GM18873 (cell line): Measurements from ENCODE around the gene TMEM120A.

Experiments
- ATAC-seq: cut with Tn5 transposase; IDR thresholded peaks from one replicate; pipeline ENCODE4 v1.9.1; 2021; ENCODE audit warnings: mild to moderate bottlenecking, moderate library complexity, moderate number of reproducible peaks; ENCODE audit not compliant: unreplicated experiment, low FRiP score

Gene TMEM120A

GRCh38 chr7:75962607-75963380 is 31.6 kb downstream of the TMEM120A start:
- ATAC-seq = no peak

DNA sequence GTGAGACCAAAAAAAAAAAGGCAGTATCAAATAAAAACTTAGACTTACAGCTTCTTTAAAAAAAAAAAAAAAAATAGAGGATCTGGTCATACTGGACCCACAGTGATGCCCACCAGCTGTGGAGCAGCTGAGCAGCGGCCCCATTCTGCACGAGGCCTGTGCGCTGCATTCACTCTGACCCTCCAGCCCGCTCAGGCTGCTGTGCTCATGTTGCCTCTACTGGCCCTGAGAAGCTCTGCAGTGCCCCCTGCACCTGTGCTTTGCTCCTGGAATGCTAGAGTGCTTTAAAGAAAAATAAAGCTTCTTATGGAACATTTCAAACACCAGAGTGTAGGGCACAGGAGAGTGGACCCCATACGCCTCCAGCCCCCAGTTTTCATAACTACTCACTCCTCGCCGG is 33.2 kb downstream of the TMEM120A start:
- no peak for ATAC-seq

DNA sequence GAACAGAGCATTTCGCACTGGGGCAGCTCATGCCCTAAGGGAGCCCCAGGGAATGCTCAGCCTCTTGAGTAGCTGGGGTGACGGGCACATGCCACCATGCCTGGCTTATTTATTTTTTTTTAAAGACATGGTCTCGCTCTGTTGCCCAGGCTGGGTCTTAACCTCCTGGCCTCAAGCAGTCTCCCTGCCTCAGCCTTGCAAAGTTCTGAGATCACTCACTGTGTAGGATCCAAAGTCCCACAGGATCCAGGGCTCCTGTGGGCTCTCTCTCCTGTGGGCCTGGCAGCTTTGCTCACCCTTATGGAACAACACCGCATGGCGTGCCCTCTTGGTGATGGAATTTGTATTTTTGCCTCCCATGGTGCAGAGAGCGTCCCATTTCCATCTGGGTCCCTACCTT is 34.0 kb downstream of the TMEM120A start:
- no peak for ATAC-seq

GRCh38 chr7:75958802-75959543 is 35.4 kb downstream of the TMEM120A start:
- no peak for ATAC-seq

GRCh38 chr7:75957021-75957736 is 37.2 kb downstream of the TMEM120A start:
- no peak for ATAC-seq

DNA sequence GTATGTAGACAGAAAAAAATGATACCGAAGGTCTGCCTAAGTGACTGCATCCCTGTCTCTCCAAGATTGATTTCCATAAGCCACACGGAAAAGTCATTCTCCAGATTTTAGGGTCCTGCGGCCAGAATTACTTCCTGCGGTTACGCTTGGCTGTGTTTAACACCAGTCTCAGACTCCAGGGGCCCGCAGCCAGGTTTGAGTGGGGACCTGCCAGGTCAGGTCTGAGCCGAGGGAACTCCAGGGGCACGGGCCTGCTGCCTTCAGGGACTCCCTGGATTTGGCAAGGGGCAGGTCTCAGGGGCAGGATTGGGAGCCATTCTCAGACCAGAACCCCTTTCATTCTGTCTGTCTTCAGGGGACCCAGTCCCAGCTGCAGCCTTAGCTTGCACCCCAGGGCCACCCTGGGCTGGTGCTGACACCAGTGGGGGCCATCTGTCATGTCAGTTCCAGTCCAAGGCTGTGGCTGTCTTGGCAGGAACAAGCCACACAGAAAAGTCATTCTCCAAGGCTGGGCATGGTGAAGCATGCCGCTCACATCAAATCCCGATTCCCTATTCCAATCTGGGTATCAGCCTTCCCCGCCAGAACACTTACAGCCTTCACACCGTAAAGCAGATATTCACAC is 39.0 kb downstream of the TMEM120A start:
- no peak for ATAC-seq

GRCh38 chr7:75953931-75954330 is 40.5 kb downstream of the TMEM120A start:
- no peak for ATAC-seq

DNA sequence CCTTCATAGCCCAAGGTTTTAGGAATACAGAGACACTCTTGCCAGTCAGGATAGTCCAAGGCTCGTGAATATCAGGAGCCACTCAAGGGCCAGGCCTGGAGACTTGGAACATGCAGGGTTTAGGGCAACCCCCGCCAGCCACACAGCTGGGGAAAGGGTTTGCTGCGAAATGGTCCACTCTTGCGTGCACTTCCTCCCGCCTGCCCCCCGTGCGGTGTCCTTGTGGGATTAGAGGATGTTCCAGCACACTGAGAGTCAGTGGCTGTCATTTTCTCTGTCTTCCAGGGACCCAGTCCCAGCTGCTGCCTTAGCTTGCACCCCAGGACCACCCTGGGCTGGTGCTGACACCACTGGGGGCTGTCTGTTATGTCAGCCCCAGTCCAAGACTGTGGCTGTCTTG is 41.0 kb downstream of the TMEM120A start:
- ATAC-seq = no peak

GRCh38 chr7:75951506-75951905 is 42.9 kb downstream of the TMEM120A start:
- no peak for ATAC-seq

DNA sequence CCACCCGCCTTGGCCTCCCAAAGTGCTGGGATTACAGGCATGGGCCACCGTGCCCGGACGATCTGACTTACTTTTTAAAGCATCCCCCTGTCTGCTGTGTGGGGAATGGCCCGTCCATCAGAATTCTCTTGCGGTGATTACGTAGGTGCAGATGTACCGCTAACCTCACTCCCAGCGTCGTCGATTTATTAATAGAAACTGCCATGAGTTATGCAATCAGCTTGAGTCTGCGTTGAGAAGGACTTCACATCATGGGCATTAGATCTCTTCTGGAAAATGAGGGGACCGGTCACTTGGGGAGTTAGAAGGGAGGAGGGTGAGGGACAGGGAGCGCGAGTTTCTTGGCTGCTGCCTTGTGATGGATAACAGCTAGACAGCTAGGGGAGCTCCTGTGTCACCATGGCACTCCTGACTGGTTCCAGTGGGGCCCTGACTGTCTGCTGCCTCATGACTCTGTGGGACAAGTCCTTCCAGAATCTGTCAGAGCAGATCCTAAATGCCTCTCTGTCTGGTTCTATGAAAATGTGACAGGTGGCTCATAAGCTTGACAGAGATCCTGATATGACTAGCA is 44.2 kb downstream of the TMEM120A start:
- no peak for ATAC-seq

- ATAC-seq = no peak
These were observed 46.2 kb downstream of the TMEM120A start for GRCh38 chr7:75948179-75948578.

DNA sequence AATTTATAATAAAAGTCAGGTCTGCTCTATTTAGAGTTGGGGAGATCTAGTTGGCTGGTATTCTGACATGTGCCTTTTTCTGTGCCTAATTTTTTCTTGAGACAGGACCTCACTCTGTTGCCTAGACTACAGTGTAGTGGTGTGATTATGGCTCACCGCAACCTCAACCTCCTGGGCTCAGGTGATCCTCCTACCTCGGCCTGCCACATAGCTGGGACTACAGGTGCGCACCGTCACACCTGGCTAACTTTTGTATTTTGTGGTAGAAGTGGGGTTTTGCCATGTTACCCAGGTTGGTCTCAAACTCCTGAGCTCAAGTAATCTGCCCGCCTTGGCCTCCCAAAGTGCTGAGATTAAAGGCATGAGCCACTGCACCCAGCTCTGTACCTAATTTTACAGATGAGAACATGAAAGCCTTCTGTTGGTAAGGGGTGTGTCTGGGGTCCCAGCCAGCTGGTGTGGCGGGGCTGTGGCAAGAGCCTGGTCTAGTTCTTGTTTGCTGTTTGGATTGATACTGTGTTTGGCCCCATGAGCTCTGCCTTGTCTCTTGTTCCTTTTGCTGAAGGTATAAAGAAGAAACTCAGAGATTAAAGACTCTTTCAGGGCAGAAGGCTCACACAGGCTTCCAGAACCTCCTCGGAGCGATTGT is 48.1 kb downstream of the TMEM120A start:
- no peak for ATAC-seq

DNA sequence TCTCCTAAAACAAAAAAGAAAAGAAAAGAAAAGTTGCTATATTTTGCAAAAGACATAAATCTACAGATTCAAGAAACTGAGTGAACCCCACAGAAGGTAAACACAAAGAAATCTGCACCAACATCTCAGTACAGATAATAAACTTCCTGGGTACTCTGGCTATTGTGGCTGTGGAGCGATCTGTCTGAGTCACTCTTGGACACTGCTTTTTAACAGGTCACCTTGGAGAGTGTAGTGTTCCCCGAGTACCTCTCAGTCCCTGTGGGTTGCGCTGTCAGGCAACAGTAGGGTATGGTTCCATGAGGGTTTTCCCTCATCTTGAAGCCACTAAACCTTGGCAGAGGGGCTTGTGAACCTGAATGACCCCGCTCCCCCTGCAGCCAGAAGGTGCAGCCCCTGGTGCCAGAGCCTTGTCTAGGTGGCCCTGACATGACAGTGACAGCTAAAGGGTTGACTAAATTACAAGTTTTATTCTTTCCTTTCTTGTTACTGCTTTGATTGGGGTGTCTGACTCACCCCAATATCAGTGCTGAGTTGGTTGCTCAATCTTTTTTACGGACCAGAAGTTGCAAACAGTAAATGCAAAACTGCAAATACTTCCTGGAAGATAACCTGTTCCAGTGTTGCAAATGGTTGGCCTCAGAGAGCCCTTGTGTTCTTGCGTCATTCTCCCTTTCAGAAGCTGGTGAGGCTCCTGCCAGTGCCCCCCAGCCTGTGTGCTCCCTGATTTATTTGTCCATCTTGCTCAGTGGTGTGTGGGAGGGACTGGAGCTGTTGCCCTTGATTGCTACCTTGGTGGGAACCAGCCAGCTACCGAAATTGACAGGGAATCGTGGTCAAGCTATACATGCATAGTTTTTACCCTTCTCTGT is 48.9 kb downstream of the TMEM120A start:
- no peak for ATAC-seq

- ATAC-seq = no peak
These were observed 49.9 kb downstream of the TMEM120A start for GRCh38 chr7:75944507-75944906.

GRCh38 chr7:75943864-75944263 is 50.5 kb downstream of the TMEM120A start:
- no peak for ATAC-seq

DNA sequence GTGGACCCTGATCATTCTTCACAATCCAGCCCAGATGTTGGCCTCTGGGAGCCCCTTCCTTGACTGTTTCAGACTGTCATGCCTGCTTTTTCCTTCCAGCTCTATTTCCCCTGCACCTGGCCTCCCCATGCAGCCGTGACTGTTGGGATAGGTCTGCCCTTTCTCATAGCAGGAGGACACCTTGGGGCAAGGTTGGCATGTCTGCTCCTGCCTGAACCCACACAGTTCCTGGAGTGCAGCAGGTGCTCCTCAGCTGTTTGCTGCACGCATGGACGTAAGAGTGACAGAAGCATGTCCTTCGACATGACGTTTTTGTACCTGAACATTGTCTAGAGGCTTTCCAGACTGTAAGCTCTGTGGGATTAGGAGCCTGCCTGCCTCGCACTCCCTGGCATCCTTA is 55.5 kb downstream of the TMEM120A start:
- ATAC-seq = no peak

DNA sequence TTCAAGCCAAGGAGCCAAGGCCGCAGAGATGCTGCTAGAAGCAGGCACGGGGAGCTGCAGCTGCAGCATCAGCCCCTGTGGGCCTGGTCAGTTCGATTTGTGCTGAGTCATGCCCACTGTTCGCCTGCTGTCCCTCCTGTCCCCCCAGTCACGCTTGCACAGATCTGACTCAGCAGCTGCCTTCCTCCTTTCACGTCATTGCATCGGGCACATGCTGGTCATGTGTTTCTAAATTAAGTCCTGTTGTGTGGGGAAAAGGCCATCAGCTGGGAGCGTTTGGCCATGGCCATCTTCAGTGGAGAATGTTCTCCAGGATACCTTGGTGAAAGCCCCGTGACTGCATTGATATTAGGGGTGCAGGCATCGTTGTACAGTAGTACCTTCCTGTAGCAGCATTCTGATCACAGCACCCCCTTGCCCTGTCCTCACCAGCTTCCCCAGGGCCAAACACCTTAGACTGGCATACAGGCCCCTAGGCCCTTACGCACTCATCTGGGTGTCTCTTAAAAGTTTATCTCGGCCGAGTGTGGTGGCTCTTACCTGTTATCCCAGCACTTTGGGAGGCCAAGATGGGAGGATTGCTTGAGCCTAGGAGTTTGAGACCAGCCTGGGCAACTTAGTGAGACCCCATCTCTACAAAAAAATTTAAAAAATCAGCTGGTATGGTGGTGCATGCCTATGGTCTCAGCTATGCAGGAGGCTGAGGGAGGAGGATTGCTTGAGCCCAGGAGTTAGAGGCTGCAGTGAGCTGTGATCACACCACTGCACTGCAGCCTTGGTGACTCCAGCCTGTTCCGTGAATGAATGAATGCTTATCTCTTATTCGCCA is 56.2 kb downstream of the TMEM120A start:
- no peak for ATAC-seq
